Tibial nerve (tissue), 4 donors: Measurements from ENCODE around the gene OPRD1. TPM values are rescaled to one million over a fixed set of nuclear protein-coding genes. Genes with fewer than 3 reads are reported as not detected.

Source experiments
- DNase-seq, 2 donors: peaks; one replicate each; pipeline ENCODE4 v3.0.0-alpha.2; 2019; ENCODE audit warnings: low spot score in 2 of 2
- H3K27ac ChIP-seq, 4 donors: fragments of 200-600 bp; sonication (generic) in 3 of 4; one replicate each; pipeline ENCODE4 v1.5.1; 2017 to 2019; ENCODE audit warnings: mild to moderate bottlenecking in 1 of 4
- H3K27me3 ChIP-seq, 2 donors: fragments of 200-600 bp; sonication (generic) in 1 of 2; one replicate each; pipeline versions ENCODE4 v1.5.1 to v1.6.0; 2017 to 2019
- H3K36me3 ChIP-seq, 3 donors: fragments of 200-600 bp; sonication (generic); one replicate each; pipeline ENCODE4 v1.5.1; 2018 to 2019
- H3K4me1 ChIP-seq, 4 donors: fragments of 200-600 bp; sonication (generic) in 3 of 4; one replicate each; pipeline ENCODE4 v1.5.1; 2017 to 2019
- H3K4me3 ChIP-seq, 4 donors: fragments of 200-600 bp; sonication (generic) in 3 of 4; one replicate each; pipeline ENCODE4 v1.5.1; 2017 to 2019; ENCODE audit warnings: mild to moderate bottlenecking in 1 of 4, moderate library complexity in 1 of 4
- H3K9me3 ChIP-seq, 4 donors: fragments of 200-600 bp; sonication (generic) in 3 of 4; one replicate each; pipeline ENCODE4 v1.5.1; 2017 to 2019
- CTCF ChIP-seq, 5 experiments: fragments of 200-600 bp in 3 of 5; fragments of 450-650 bp in 2 of 5; sonication (generic) in 3 of 5; IDR thresholded peaks; one replicate each; pipeline ENCODE4 v1.5.1; 2016 to 2019; ENCODE audit warnings: antibody characterized with exemption in 5 of 5, mild to moderate bottlenecking in 3 of 5, moderate library complexity in 2 of 5
- EP300 ChIP-seq, 2 donors: sonication (generic); formaldehyde crosslinking; IDR thresholded peaks; one replicate each; pipeline ENCODE4 v1.6.1; 2017; ENCODE audit warnings: antibody characterized with exemption in 2 of 2, mild to moderate bottlenecking in 1 of 2
- POLR2A ChIP-seq, 2 donors: fragments of 450-650 bp; IDR thresholded peaks; one replicate each; pipeline ENCODE4 v1.6.1; 2017; ENCODE audit warnings: antibody characterized with exemption in 2 of 2, mild to moderate bottlenecking in 2 of 2, moderate library complexity in 2 of 2
- WGBS, 2 donors: methylation state at CpG; one replicate each; pipeline ENCODE4 v1.1.5; 2018; 5-methylcytosine and 5-hydroxymethylcytosine counted together
- total RNA-seq, 4 donors: library from RNA; depleted of rRNA; stranded (reverse); fragments of >200 nt; gene quantifications; one replicate each; pipeline ENCODE4 v1.1.0, GENCODE V29; 2016

The OPRD1 gene
- total RNA-seq, 4 donors from 2014 or later: not detected

- no peaks in the 10 kb centered on the region for H3K9me3 ChIP-seq
- peaks cover 0 to 14% (median 0%) of the 10 kb centered on the region in 4 donors for H3K4me1 ChIP-seq
- 83 to 85% methylated on average over 7 of the region's 7 CpGs for WGBS, 2 donors
- H3K27me3 ChIP-seq: no peaks in the 10 kb centered on the region
- no peak overlapping the region for H3K4me3 ChIP-seq
- no peak for DNase-seq
- no peaks in the 10 kb centered on the region for H3K36me3 ChIP-seq
- H3K27ac ChIP-seq: no peak overlapping the region
- no peak for TF ChIP-seq CTCF (IDR thresholded peaks at IDR 0.05)
- no peak for TF ChIP-seq EP300 (IDR thresholded peaks at IDR 0.05)
- no peak for TF ChIP-seq POLR2A (IDR thresholded peaks at IDR 0.05)
Measured at GRCh38 chr1:28910379-28911115, 98.6 kb downstream of the OPRD1 start.

DNA sequence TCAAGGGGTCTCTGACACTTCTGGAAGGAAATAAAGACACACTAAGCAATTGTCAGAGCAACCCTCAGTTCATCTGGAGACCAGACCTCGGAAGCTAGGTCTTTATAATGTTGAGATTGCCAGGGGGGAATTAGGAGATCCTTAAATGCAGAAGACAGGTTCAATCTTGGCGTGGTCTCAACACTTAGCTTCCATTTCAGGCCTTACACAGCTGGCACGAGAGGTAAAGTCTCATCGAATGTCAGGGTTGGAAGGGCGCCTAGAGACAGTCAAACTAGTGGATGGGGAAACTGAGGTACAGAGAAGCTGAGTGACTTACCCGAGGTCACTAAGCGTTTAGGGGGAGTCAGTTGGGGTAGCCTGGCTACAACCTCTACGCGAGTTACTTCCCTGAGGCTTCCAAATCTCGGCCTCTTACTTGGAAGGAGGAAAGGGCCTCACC is 101.8 kb downstream of the OPRD1 start:
- WGBS, 2 donors: 32 to 35% methylated on average over 10 of the region's 10 CpGs
- H3K36me3 ChIP-seq: no peaks in the 10 kb centered on the region
- no peaks in the 10 kb centered on the region for H3K9me3 ChIP-seq
- DNase-seq: no peak
- H3K4me3 ChIP-seq: peak overlapping the region; percentile 57 to 80 (median 62)
- no peaks in the 10 kb centered on the region for H3K27me3 ChIP-seq
- H3K4me1 ChIP-seq: peaks cover 0 to 14% (median 0%) of the 10 kb centered on the region in 4 donors
- TF ChIP-seq CTCF (IDR thresholded peaks at IDR 0.05) (no peak), EP300 (IDR thresholded peaks at IDR 0.05) (no peak), POLR2A (IDR thresholded peaks at IDR 0.05) (no peak)
- peak overlapping the region in 3 of 4 donors; percentile 58 to 71 (median 59) for H3K27ac ChIP-seq

DNA sequence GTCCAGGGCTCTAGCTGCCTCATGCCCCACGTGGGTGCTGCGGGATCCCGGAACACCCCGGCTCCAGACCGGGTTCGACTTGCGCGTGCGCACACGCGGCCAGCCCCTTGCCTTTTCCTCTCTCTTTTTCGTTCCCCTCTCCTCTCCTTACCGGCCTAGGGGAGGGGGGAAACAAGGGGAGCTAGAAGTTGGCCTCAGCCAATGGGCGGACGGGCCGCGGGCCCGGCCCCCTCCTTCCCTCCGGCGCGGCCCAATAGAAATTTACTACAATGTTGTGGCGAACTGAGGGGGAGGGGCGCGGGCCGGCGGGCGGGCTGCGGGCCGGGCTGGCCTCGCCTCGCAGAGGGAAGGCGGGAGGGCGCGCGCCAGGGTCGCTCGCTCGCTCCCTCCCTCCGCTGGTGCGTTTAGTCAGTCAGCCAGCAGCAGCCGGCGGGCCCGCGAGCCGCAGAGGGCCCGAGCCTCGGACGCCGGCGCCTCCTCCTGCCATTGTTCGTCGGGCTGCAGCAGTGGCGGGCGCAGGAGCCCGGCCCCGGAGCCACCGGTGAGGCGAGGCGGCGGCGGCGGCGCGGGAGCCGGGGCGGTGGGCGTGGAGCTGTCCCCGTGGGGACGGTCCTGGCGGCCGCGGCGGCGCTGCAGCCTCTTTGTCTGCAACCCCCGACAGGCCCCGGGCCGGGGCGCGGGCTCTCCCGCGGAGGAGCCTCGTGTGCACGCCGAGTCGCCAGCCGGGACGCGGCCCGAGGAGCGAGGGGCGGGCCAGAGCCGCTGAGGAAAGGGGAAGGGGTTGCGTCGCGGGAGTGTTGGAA is 102.5 kb downstream of the OPRD1 start, which contains the start of gene EPB41:
Gene EPB41 (plus strand): TSS at position 342 of the 803 bp plus-strand sequence. CDS start 72,869 bp downstream, outside the sequence.
- Histone ChIP-seq H3K36me3 (no peaks in the 10 kb centered on the region), H3K4me1 (peaks cover 0 to 14% (median 0%) of the 10 kb centered on the region in 4 donors), H3K27ac (peak within 1 kb of the TSS in 3 of 4 donors; percentile 58 to 71 (median 59)), H3K4me3 (peak within 1 kb of the TSS; percentile 57 to 80 (median 62)), H3K27me3 (no peaks in the 10 kb centered on the region), H3K9me3 (no peaks in the 10 kb centered on the region)
- DNase-seq: peak; percentile 70 to 83
- WGBS, 2 donors: 0 to 1% methylated on average over 26 to 66 of the region's 95 CpGs
- peak in 1 of 2 donors; percentile 37 for TF ChIP-seq EP300 (IDR thresholded peaks at IDR 0.05)
- peak; percentile 27 to 62 for TF ChIP-seq POLR2A (IDR thresholded peaks at IDR 0.05)
- no peak for TF ChIP-seq CTCF (IDR thresholded peaks at IDR 0.05)

DNA sequence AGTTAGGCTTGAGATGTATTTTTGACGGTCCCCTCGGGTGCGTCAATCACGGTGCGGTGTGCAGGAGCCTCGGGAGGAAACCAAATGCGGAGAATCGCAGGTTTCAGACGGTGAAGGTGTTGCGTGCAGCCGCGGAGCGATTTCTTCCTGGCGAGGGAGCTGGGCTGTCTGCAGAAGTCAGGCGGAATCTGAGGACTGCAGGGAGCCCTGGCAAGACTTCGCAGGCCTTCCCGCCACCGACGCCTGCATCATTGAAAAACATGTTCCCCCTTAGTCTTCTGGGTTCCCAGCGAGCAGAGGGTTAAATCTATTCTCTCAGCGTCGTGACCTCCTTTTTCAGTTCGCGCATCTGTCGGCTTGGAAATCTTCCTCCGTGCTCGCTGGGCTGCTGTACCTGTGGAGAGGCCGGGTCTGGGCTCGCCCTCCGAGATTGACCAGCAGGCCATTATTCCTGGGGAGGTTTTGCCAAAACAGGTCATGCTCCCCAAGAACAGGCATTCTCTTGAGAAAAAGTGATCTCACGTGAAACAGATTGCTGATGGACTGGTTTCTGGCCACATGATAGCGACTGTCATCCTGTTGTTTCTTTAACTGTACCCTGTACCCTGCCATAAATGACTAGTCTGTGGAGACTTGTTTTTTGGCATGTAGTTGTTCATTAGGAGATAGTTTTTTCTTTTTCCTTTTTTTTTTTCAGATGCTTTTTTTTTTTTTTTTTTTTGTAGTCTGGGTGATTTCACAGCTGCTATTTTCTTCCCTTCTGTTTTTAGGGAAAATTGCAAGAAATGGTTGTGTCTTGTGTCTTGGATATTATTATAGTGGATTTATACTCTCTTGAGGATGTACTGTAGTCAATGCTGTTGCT is 103.3 kb downstream of the OPRD1 start:
- TF ChIP-seq CTCF (IDR thresholded peaks at IDR 0.05) (no peak), EP300 (IDR thresholded peaks at IDR 0.05) (no peak), POLR2A (IDR thresholded peaks at IDR 0.05) (no peak)
- H3K27me3 ChIP-seq: no peaks in the 10 kb centered on the region
- peaks cover 0 to 14% (median 0%) of the 10 kb centered on the region in 4 donors for H3K4me1 ChIP-seq
- DNase-seq: no peak
- H3K4me3 ChIP-seq: peak overlapping the region; percentile 57 to 80 (median 62)
- no peaks in the 10 kb centered on the region for H3K36me3 ChIP-seq
- no peaks in the 10 kb centered on the region for H3K9me3 ChIP-seq
- peak overlapping the region in 2 of 4 donors; percentile 59 to 71 for H3K27ac ChIP-seq
- 5 to 10% methylated on average over 25 to 32 of the region's 32 CpGs for WGBS, 2 donors
